SK-N-SH (cell line): ENCODE measurements around the gene IFIT1B. TPM values are rescaled to one million over a fixed set of nuclear protein-coding genes. Genes with fewer than 3 reads are reported as not detected.

ENCODE experiments used
- CTCF ChIA-PET: fragments of 300-600, 350-600 bp; formaldehyde crosslinking; extraction: SDS; loops from one replicate; lab custom pipeline; 2021; lab: Yijun Ruan, JAX
- POLR2A ChIA-PET: fragments of 350-600 bp; sonication (Branson Sonifier 250); formaldehyde crosslinking; extraction: SDS; loops from one replicate; lab custom pipeline; 2020; ENCODE audit warnings: antibody characterized with exemption, inconsistent platforms; lab: Yijun Ruan, JAX
- DNase-seq: peaks from one replicate; pipeline ENCODE4 v3.0.0; 2012
- H2AFZ ChIP-seq: fragments of 200-600 bp; sonication (generic); 2 replicates; pipeline ENCODE4 v1.8.1; 2016; ENCODE audit warnings: antibody characterized with exemption, mild to moderate bottlenecking, low read depth
- H3F3A ChIP-seq: fragments of 200-600 bp; sonication (generic); replicated peaks from 2 replicates; pipeline ENCODE3; 2016; ENCODE audit warnings: antibody characterized with exemption, mild to moderate bottlenecking; ENCODE audit not compliant: insufficient read depth
- H3K27ac ChIP-seq, 2 experiments: fragments of 200-500 bp in 1 of 2; fragments of 200-600 bp in 1 of 2; sonication (Bioruptor generic) in 1 of 2; sonication (generic), shearing (Covaris generic) in 1 of 2; 2 replicates each; pipeline versions ENCODE4 v1.5.1 to v1.6.1; 2014 to 2016; ENCODE audit warnings: low read depth in 2 of 2, inconsistent platforms in 1 of 2, low read length in 1 of 2, mild to moderate bottlenecking in 1 of 2, mixed read lengths in 1 of 2
- H3K27me3 ChIP-seq: fragments of 200-600 bp; sonication (generic), shearing (Covaris generic); 2 replicates; pipeline ENCODE4 v1.6.1; 2016; ENCODE audit warnings: mixed run types; ENCODE audit not compliant: insufficient read depth
- H3K36me3 ChIP-seq, 2 experiments: fragments of 200-500 bp in 1 of 2; fragments of 200-600 bp in 1 of 2; sonication (Bioruptor generic) in 1 of 2; sonication (generic) in 1 of 2; replicated peaks in 1 of 2; 2 replicates each; pipeline versions ENCODE3 to v1.5.1; 2014 to 2016; ENCODE audit warnings: low read length in 1 of 2, mild to moderate bottlenecking in 1 of 2; ENCODE audit not compliant: insufficient read depth in 2 of 2, control insufficient read depth in 1 of 2
- H3K4me1 ChIP-seq, 2 experiments: fragments of 200-500 bp in 1 of 2; fragments of 200-600 bp in 1 of 2; sonication (Bioruptor generic) in 1 of 2; sonication (generic), shearing (Covaris generic) in 1 of 2; 2 replicates each; pipeline versions ENCODE4 v1.5.1 to v1.6.1; 2014 to 2016; ENCODE audit warnings: low read depth in 1 of 2, low read length in 1 of 2, mixed run types in 1 of 2; ENCODE audit not compliant: insufficient read depth in 2 of 2, control insufficient read depth in 1 of 2
- H3K4me2 ChIP-seq: fragments of 200-600 bp; sonication (generic), shearing (Covaris generic); 2 replicates; pipeline ENCODE4 v1.6.1; 2017; ENCODE audit warnings: mixed run types
- H3K4me3 ChIP-seq, 2 experiments: fragments of 200-500 bp in 1 of 2; fragments of 200-600 bp in 1 of 2; sonication (Bioruptor generic) in 1 of 2; sonication (generic), shearing (Covaris generic) in 1 of 2; 2 replicates each; pipeline versions ENCODE4 v1.5.1 to v1.8.1; 2014 to 2016; ENCODE audit warnings: low read depth in 2 of 2, inconsistent platforms in 1 of 2, low read length in 1 of 2, mild to moderate bottlenecking in 1 of 2, mixed read lengths in 1 of 2, moderate library complexity in 1 of 2
- H3K79me2 ChIP-seq: fragments of 200-600 bp; sonication (generic); 2 replicates; pipeline ENCODE4 v1.8.1; 2017; ENCODE audit warnings: mild to moderate bottlenecking; ENCODE audit not compliant: insufficient read depth
- H3K9ac ChIP-seq: fragments of 200-600 bp; sonication (generic); 2 replicates; pipeline ENCODE4 v1.6.1; 2017; ENCODE audit warnings: mixed run types
- H3K9me2 ChIP-seq: fragments of 200-600 bp; sonication (generic); 2 replicates; pipeline ENCODE4 v1.6.1; 2017; ENCODE audit warnings: mixed run types
- H3K9me3 ChIP-seq: fragments of 200-600 bp; sonication (generic); 2 replicates; pipeline ENCODE4 v1.6.1; 2017; ENCODE audit warnings: mixed run types, mild to moderate bottlenecking, moderate library complexity
- H4K20me1 ChIP-seq: fragments of 200-600 bp; sonication (generic); 2 replicates; pipeline ENCODE4 v1.6.1; 2017; ENCODE audit warnings: mild to moderate bottlenecking, mixed run types; ENCODE audit not compliant: insufficient read depth
- FOXJ3 ChIP-seq: sonication (generic); formaldehyde crosslinking; IDR thresholded peaks from 2 replicates; pipeline ENCODE4 v1.5.1; 2020; ENCODE audit warnings: mild to moderate bottlenecking, missing genetic modification reagents
- FOXM1 ChIP-seq: IDR thresholded peaks from 2 replicates; pipeline ENCODE4 v1.4.0; 2012; ENCODE audit warnings: low read depth, mild to moderate bottlenecking
- JUND ChIP-seq: IDR thresholded peaks from 2 replicates; pipeline ENCODE4 v1.4.0; 2012
- NRF1 ChIP-seq: IDR thresholded peaks from 2 replicates; pipeline ENCODE4 v1.6.1; 2012; ENCODE audit warnings: low read depth, mild to moderate bottlenecking, low read length
- SMC3 ChIP-seq: IDR thresholded peaks from 2 replicates; pipeline ENCODE4 v1.6.1; 2012; ENCODE audit warnings: low read depth, low read length, improper control_type of control experiment
- TEAD4 ChIP-seq: IDR thresholded peaks from 2 replicates; pipeline ENCODE4 v1.4.0; 2012; ENCODE audit warnings: mild to moderate bottlenecking, borderline replicate concordance; ENCODE audit not compliant: insufficient read depth
- WGBS: methylation state at CpG from one replicate; pipeline ENCODE4 v1.1.6; 2017; ENCODE audit warnings: low lambda C conversion rate; 5-methylcytosine and 5-hydroxymethylcytosine counted together
- polyA plus RNA-seq, 3 experiments: library from polyadenylated mRNA; depleted of rRNA; stranded (reverse); fragments of >200 nt; gene quantifications; 2 replicates each; pipeline ENCODE4 v1.2.3, GENCODE V29; 2012
- TF ChIP-seq, protein P1 (sequence below): IDR thresholded peaks from 2 replicates; pipeline ENCODE4; 2012
- TF ChIP-seq, protein P2 (sequence below): IDR thresholded peaks from 2 replicates; pipeline ENCODE4 v1.4.0; 2012; ENCODE audit warnings: low read depth
- TF ChIP-seq, protein P3 (sequence below): IDR thresholded peaks from 2 replicates; pipeline ENCODE4 v1.6.1; 2012; ENCODE audit warnings: mild to moderate bottlenecking, low read depth, low read length, moderate library complexity
- TF ChIP-seq, protein P4 (sequence below): fragments of 150-350 bp; IDR thresholded peaks from 2 replicates; pipeline ENCODE4 v1.6.1; 2016; ENCODE audit warnings: mild to moderate bottlenecking, low read depth, low read length
- TF ChIP-seq, protein P5 (sequence below): fragments of 200-600 bp; sonication (generic); IDR thresholded peaks from 2 replicates; pipeline ENCODE4 v1.6.1; 2017; ENCODE audit warnings: antibody characterized with exemption, mild to moderate bottlenecking, moderate library complexity
- TF ChIP-seq, protein P6 (sequence below): IDR thresholded peaks from 2 replicates; pipeline ENCODE4 v1.4.0; 2012; ENCODE audit warnings: low read depth, borderline replicate concordance
- TF ChIP-seq, protein P7 (sequence below): IDR thresholded peaks from 2 replicates; pipeline ENCODE4 v1.4.0; 2012; ENCODE audit warnings: low read depth, borderline replicate concordance

IFIT1B gene
- polyA plus RNA-seq, 1 of the 3 experiments (the other 2 are of a cell fraction) = 0.03 TPM

DNA sequence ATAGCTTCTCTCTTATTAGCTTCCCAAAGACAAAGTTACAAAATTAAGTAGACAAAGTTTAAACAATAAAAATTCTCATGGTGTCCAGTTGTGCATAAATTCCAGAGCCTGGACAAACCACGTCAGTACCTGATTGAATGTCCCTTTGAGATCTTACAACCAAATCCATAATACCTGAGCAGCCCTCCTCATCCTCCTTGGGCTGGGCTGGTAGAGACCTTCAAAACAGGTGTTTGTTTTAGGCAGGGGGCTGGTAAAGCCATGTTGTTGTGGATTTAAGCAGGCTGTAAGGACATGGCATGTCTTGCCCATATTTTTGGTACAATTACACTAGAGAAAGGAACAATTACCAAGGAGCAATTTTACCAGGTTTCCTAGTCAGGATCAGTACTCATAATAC, 38.6 kb downstream of the IFIT1B start:
- peaks cover 17% of the 10 kb centered on the region for H3K79me2 ChIP-seq
- peaks cover 12 to 22% of the 10 kb centered on the region in 2 experiments for H3K36me3 ChIP-seq
- no peak for DNase-seq
- H3K4me3 ChIP-seq = no peak overlapping the region
- H2AFZ ChIP-seq = no peak overlapping the region
- WGBS = 93% methylated on average over 1 of the region's 1 CpG
- no peak overlapping the region for H3K4me2 ChIP-seq
- H3K27me3 ChIP-seq = no peaks in the 10 kb centered on the region
- POLR2A ChIA-PET = no interaction called here
- CTCF ChIA-PET = interaction anchor here (1.7 kb wide), 1 partner anchor 140 kb away, joined by 6 read pairs; no protein-coding TSS in a partner anchor
- H3K9ac ChIP-seq = no peak overlapping the region
- no peaks in the 10 kb centered on the region for H3K9me3 ChIP-seq
- no peak overlapping the region for H3K27ac ChIP-seq
- H3K9me2 ChIP-seq = no peaks in the 10 kb centered on the region
- H4K20me1 ChIP-seq = no peaks in the 10 kb centered on the region
- H3K4me1 ChIP-seq = peaks cover 6 to 10% of the 10 kb centered on the region in 2 experiments; a peak in 3 of 4 replicates
- TF ChIP-seq NRF1 = no peak
- TF ChIP-seq, protein P1, sequence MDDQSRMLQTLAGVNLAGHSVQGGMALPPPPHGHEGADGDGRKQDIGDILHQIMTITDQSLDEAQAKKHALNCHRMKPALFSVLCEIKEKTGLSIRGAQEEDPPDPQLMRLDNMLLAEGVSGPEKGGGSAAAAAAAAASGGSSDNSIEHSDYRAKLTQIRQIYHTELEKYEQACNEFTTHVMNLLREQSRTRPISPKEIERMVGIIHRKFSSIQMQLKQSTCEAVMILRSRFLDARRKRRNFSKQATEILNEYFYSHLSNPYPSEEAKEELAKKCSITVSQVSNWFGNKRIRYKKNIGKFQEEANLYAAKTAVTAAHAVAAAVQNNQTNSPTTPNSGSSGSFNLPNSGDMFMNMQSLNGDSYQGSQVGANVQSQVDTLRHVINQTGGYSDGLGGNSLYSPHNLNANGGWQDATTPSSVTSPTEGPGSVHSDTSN = no peak
- TF ChIP-seq, protein P2, sequence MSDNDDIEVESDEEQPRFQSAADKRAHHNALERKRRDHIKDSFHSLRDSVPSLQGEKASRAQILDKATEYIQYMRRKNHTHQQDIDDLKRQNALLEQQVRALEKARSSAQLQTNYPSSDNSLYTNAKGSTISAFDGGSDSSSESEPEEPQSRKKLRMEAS = no peak
- TF ChIP-seq, protein P3, sequence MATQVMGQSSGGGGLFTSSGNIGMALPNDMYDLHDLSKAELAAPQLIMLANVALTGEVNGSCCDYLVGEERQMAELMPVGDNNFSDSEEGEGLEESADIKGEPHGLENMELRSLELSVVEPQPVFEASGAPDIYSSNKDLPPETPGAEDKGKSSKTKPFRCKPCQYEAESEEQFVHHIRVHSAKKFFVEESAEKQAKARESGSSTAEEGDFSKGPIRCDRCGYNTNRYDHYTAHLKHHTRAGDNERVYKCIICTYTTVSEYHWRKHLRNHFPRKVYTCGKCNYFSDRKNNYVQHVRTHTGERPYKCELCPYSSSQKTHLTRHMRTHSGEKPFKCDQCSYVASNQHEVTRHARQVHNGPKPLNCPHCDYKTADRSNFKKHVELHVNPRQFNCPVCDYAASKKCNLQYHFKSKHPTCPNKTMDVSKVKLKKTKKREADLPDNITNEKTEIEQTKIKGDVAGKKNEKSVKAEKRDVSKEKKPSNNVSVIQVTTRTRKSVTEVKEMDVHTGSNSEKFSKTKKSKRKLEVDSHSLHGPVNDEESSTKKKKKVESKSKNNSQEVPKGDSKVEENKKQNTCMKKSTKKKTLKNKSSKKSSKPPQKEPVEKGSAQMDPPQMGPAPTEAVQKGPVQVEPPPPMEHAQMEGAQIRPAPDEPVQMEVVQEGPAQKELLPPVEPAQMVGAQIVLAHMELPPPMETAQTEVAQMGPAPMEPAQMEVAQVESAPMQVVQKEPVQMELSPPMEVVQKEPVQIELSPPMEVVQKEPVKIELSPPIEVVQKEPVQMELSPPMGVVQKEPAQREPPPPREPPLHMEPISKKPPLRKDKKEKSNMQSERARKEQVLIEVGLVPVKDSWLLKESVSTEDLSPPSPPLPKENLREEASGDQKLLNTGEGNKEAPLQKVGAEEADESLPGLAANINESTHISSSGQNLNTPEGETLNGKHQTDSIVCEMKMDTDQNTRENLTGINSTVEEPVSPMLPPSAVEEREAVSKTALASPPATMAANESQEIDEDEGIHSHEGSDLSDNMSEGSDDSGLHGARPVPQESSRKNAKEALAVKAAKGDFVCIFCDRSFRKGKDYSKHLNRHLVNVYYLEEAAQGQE = no peak
- TF ChIP-seq JUND = no peak
- TF ChIP-seq FOXM1 = no peak
- TF ChIP-seq TEAD4 = no peak
- no peak for TF ChIP-seq SMC3
- TF ChIP-seq, protein P4, sequence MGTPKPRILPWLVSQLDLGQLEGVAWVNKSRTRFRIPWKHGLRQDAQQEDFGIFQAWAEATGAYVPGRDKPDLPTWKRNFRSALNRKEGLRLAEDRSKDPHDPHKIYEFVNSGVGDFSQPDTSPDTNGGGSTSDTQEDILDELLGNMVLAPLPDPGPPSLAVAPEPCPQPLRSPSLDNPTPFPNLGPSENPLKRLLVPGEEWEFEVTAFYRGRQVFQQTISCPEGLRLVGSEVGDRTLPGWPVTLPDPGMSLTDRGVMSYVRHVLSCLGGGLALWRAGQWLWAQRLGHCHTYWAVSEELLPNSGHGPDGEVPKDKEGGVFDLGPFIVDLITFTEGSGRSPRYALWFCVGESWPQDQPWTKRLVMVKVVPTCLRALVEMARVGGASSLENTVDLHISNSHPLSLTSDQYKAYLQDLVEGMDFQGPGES = no peak
- TF ChIP-seq, protein P5, sequence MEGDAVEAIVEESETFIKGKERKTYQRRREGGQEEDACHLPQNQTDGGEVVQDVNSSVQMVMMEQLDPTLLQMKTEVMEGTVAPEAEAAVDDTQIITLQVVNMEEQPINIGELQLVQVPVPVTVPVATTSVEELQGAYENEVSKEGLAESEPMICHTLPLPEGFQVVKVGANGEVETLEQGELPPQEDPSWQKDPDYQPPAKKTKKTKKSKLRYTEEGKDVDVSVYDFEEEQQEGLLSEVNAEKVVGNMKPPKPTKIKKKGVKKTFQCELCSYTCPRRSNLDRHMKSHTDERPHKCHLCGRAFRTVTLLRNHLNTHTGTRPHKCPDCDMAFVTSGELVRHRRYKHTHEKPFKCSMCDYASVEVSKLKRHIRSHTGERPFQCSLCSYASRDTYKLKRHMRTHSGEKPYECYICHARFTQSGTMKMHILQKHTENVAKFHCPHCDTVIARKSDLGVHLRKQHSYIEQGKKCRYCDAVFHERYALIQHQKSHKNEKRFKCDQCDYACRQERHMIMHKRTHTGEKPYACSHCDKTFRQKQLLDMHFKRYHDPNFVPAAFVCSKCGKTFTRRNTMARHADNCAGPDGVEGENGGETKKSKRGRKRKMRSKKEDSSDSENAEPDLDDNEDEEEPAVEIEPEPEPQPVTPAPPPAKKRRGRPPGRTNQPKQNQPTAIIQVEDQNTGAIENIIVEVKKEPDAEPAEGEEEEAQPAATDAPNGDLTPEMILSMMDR = no peak
- TF ChIP-seq, protein P6, sequence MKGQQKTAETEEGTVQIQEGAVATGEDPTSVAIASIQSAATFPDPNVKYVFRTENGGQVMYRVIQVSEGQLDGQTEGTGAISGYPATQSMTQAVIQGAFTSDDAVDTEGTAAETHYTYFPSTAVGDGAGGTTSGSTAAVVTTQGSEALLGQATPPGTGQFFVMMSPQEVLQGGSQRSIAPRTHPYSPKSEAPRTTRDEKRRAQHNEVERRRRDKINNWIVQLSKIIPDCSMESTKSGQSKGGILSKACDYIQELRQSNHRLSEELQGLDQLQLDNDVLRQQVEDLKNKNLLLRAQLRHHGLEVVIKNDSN = no peak
- TF ChIP-seq, protein P7, sequence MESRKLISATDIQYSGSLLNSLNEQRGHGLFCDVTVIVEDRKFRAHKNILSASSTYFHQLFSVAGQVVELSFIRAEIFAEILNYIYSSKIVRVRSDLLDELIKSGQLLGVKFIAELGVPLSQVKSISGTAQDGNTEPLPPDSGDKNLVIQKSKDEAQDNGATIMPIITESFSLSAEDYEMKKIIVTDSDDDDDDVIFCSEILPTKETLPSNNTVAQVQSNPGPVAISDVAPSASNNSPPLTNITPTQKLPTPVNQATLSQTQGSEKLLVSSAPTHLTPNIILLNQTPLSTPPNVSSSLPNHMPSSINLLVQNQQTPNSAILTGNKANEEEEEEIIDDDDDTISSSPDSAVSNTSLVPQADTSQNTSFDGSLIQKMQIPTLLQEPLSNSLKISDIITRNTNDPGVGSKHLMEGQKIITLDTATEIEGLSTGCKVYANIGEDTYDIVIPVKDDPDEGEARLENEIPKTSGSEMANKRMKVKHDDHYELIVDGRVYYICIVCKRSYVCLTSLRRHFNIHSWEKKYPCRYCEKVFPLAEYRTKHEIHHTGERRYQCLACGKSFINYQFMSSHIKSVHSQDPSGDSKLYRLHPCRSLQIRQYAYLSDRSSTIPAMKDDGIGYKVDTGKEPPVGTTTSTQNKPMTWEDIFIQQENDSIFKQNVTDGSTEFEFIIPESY = no peak
- no peak for TF ChIP-seq FOXJ3 (CRISPR knock-in tag)
- H3F3A ChIP-seq = peaks cover 16% of the 10 kb centered on the region
